HCT116 (cell line): ENCODE measurements around the gene PPY. TPM values are rescaled to one million over a fixed set of nuclear protein-coding genes. Genes with fewer than 3 reads are reported as not detected.

Source experiments
- ATAC-seq: fragments of 200-7000 bp; cut with Tn5 transposase; 2 replicates; pipeline ENCODE4 v1.9.1; 2020; ENCODE audit warnings: mild to moderate bottlenecking, moderate library complexity
- BruUV-seq: library from RNA; stranded (reverse); fragments of 400-500 nt; replicated peaks from 2 replicates; lab custom pipeline; 2021; lab: Mats Ljungman, UMichigan
- CTCF ChIA-PET: fragments of 300-600 bp; sonication (Branson Sonifier 250); formaldehyde crosslinking; loops from one replicate; lab custom pipeline; 2021; ENCODE audit warnings: antibody characterized with exemption; lab: Charles Lee
- POLR2A ChIA-PET: fragments of 300-600, 350-600 bp; sonication (Branson Sonifier 250); formaldehyde crosslinking; loops from one replicate; lab custom pipeline; 2021; ENCODE audit warnings: antibody characterized with exemption; lab: Charles Lee
- RAD21 ChIA-PET, 2 experiments: fragments of 300-600 bp; sonication (Branson Sonifier 250); formaldehyde crosslinking; loops; one replicate each; lab custom pipeline; 2023; ENCODE audit warnings: low total read pairs in 2 of 2; ENCODE audit not compliant: uncharacterized antibody in 2 of 2, unreplicated experiment in 2 of 2, low non-redundant PET in 1 of 2; lab: Charles Lee
- DNase-seq: peaks from one replicate; pipeline ENCODE4 v3.0.0-alpha.2; 2010; ENCODE audit warnings: low read depth, low spot score
- H2AFZ ChIP-seq: fragments of 200-600 bp; shearing (Covaris generic), sonication (generic); 2 replicates; pipeline ENCODE4 v1.6.1; 2017; ENCODE audit warnings: low read depth, mixed run types, mixed read lengths, antibody characterized with exemption, low read length; ENCODE audit not compliant: poor library complexity, severe bottlenecking
- H3K27ac ChIP-seq: 2 replicates; pipeline ENCODE4 v1.5.1; 2012; ENCODE audit warnings: low read depth, low read length
- H3K27me3 ChIP-seq: fragments of 200-600 bp; sonication (generic); 2 replicates; pipeline ENCODE4 v1.6.1; 2016; ENCODE audit warnings: mixed run types, low read length, mixed read lengths; ENCODE audit not compliant: insufficient read depth
- H3K36me3 ChIP-seq, 2 experiments: fragments of 200-500 bp in 1 of 2; fragments of 200-600 bp in 1 of 2; sonication (Bioruptor generic) in 1 of 2; sonication (generic) in 1 of 2; 2 replicates each; pipeline versions ENCODE4 v1.5.1 to v1.6.1; 2014 to 2016; ENCODE audit warnings: low read length in 2 of 2, inconsistent platforms in 1 of 2, mixed read lengths in 1 of 2, mixed run types in 1 of 2; ENCODE audit not compliant: insufficient read depth in 2 of 2, control insufficient read depth in 1 of 2
- H3K4me1 ChIP-seq, 2 experiments: fragments of 200-600 bp in 1 of 2; sonication (generic) in 1 of 2; 2 replicates each; pipeline versions ENCODE4 v1.5.1 to v1.6.1; 2012 to 2017; ENCODE audit warnings: low read length in 2 of 2, inconsistent platforms in 1 of 2, mild to moderate bottlenecking in 1 of 2, mixed read lengths in 1 of 2, mixed run types in 1 of 2, moderate library complexity in 1 of 2; ENCODE audit not compliant: insufficient read depth in 2 of 2, control insufficient read depth in 1 of 2
- H3K4me2 ChIP-seq: fragments of 200-600 bp; sonication (generic); 2 replicates; pipeline ENCODE4 v1.6.1; 2017; ENCODE audit warnings: mixed run types, low read length, mixed read lengths
- H3K4me3 ChIP-seq, 2 experiments: fragments of 200-600 bp in 1 of 2; sonication (generic) in 1 of 2; replicated peaks in 1 of 2; 2 replicates each; pipeline ENCODE4 v1.5.1; 2011 to 2016; ENCODE audit warnings: low read length in 2 of 2, control low read depth in 1 of 2, low read depth in 1 of 2, mild to moderate bottlenecking in 1 of 2, mixed read lengths in 1 of 2, mixed run types in 1 of 2
- H3K79me2 ChIP-seq: fragments of 200-600 bp; sonication (generic); 2 replicates; pipeline ENCODE4 v1.6.1; 2017; ENCODE audit warnings: mild to moderate bottlenecking, mixed run types, low read length, moderate library complexity, mixed read lengths; ENCODE audit not compliant: insufficient read depth
- H3K9ac ChIP-seq: fragments of 200-600 bp; sonication (generic); 2 replicates; pipeline ENCODE4 v1.6.1; 2016; ENCODE audit warnings: low read length, mixed read lengths
- H3K9me2 ChIP-seq: fragments of 200-600 bp; sonication (generic), shearing (Covaris generic); 2 replicates; pipeline ENCODE4 v1.6.1; 2017; ENCODE audit warnings: mixed run types, mild to moderate bottlenecking, moderate library complexity; ENCODE audit not compliant: insufficient read depth
- H3K9me3 ChIP-seq, 2 experiments: fragments of 200-500 bp in 1 of 2; fragments of 200-600 bp in 1 of 2; sonication (Bioruptor generic) in 1 of 2; sonication (generic) in 1 of 2; 2 replicates each; pipeline ENCODE4 v1.6.1; 2014 to 2017; ENCODE audit warnings: low read length in 2 of 2, mixed read lengths in 2 of 2, inconsistent platforms in 1 of 2, low read depth in 1 of 2, mild to moderate bottlenecking in 1 of 2, mixed run types in 1 of 2, moderate library complexity in 1 of 2; ENCODE audit not compliant: control insufficient read depth in 1 of 2, insufficient read depth in 1 of 2
- H4K20me1 ChIP-seq: fragments of 200-600 bp; sonication (generic), shearing (Covaris generic); 2 replicates; pipeline ENCODE4 v1.6.1; 2017; ENCODE audit warnings: mixed run types, mild to moderate bottlenecking, moderate library complexity; ENCODE audit not compliant: insufficient read depth
- ATF3 ChIP-seq: IDR thresholded peaks from 2 replicates; pipeline ENCODE4 v1.6.1; 2012
- CEBPB ChIP-seq: IDR thresholded peaks from 2 replicates; pipeline ENCODE4 v1.6.1; 2012; ENCODE audit warnings: low read depth
- EGR1 ChIP-seq: IDR thresholded peaks from 2 replicates; pipeline ENCODE4 v1.6.1; 2012; ENCODE audit warnings: low read depth
- ELF1 ChIP-seq: IDR thresholded peaks from 2 replicates; pipeline ENCODE4 v1.6.1; 2012; ENCODE audit warnings: low read depth, borderline replicate concordance
- EZH2 ChIP-seq: fragments of 200-600 bp; sonication (generic); IDR thresholded peaks from 2 replicates; pipeline ENCODE4 v1.6.1; 2017; ENCODE audit warnings: antibody characterized with exemption, mixed run types
- EZH2phosphoT487 ChIP-seq: fragments of 200-600 bp; IDR thresholded peaks from 2 replicates; pipeline ENCODE4 v1.6.1; 2018; ENCODE audit warnings: antibody characterized with exemption, borderline replicate concordance
- JUND ChIP-seq: IDR thresholded peaks from 2 replicates; pipeline ENCODE4 v1.6.1; 2012
- MAX ChIP-seq: IDR thresholded peaks from 2 replicates; pipeline ENCODE4 v1.6.1; 2012
- POLR2AphosphoS5 ChIP-seq: IDR thresholded peaks from 2 replicates; pipeline ENCODE4 v1.6.1; 2011; ENCODE audit warnings: mild to moderate bottlenecking, low read depth, low read length, moderate library complexity
- SIN3A ChIP-seq: IDR thresholded peaks from 2 replicates; pipeline ENCODE4 v1.6.1; 2012; ENCODE audit warnings: low read depth
- SP1 ChIP-seq: IDR thresholded peaks from 2 replicates; pipeline ENCODE4 v1.6.1; 2012; ENCODE audit warnings: low read depth
- TCF7L2 ChIP-seq: IDR thresholded peaks from 2 replicates; pipeline ENCODE4 v1.7.0; 2011; ENCODE audit warnings: borderline replicate concordance, inconsistent platforms; ENCODE audit not compliant: insufficient read depth, insufficient read length; ENCODE audit errors: extremely low read depth
- YY1 ChIP-seq: IDR thresholded peaks from 2 replicates; pipeline ENCODE4 v1.6.1; 2011; ENCODE audit warnings: low read length, low read depth, moderate library complexity, mild to moderate bottlenecking; ENCODE audit not compliant: insufficient replicate concordance; ENCODE audit errors: extremely low read depth
- ZBTB33 ChIP-seq: IDR thresholded peaks from 2 replicates; pipeline ENCODE4 v1.6.1; 2011; ENCODE audit warnings: mild to moderate bottlenecking, low read length, moderate library complexity; ENCODE audit not compliant: insufficient replicate concordance; ENCODE audit errors: extremely low read depth
- ZFX ChIP-seq: fragments of 450-650 bp; IDR thresholded peaks from 2 replicates; pipeline ENCODE4 v1.6.1; 2017
- ZNF274 ChIP-seq: fragments of 200-500 bp; sonication (Bioruptor generic); IDR thresholded peaks from 2 replicates; pipeline ENCODE4 v1.6.1; 2014; ENCODE audit warnings: mild to moderate bottlenecking, low read depth, low read length, inconsistent platforms
- intact Hi-C: fragments of 100-400 bp; cut with micrococcal nuclease; formaldehyde crosslinking; loops from 2 replicates; pipeline ENCODE4 v1.10.0; 2022
- total RNA-seq: library from RNA; stranded (reverse); gene quantifications from one replicate; pipeline ENCODE4 v1.2.1, GENCODE V29; 2021; ENCODE audit not compliant: unreplicated experiment

Gene PPY
- total RNA-seq, 1 experiment from 2014 or later = not detected

DNA sequence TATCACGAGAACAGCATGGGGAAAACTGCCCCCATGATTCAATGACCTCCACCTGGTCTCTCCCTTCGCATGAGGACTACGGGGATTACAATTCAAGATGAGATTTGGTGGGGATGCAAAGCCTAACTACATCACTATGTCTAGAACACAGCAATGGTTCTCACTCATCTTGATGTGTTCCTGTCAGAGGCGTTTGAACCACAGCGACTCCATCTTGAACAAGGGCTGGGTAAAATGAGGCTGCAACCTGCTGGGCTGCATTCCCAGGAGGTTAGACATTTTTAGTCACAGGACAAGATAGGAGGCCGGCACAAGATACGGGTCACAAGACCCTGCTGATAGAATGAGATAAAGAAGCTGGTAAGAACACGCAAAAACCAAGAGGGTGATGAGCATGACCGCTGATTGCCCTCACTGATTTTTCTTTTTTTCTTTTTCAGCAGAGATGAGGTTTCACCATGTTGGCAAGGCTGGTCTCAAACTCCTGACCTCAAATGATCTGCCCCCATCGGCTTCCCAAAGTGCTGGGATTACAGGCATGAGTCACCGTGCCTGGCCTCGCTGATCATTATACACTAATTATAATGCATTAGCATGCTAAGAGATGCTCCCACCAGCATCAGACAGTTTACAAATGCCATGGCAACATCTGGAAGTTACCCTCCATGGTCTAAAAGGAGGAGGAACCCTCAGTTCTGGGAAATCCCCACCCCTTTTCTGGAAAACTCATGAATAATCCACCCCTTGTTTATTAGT lies 3.0 kb upstream of the PPY start:
- BruUV-seq = no TSS peak
- H3K36me3 ChIP-seq = no peaks in the 10 kb centered on the region
- H2AFZ ChIP-seq = peak overlapping the region; percentile 61
- ChIA-PET CTCF (interaction anchor here (1.4 to 2.7 kb wide), 4 partner anchors 47 to 223 kb away, joined by 3 to 40 read pairs (median 12); no protein-coding TSS in a partner anchor), POLR2A (no interaction called here), RAD21 (no interaction called here)
- H3K4me1 ChIP-seq = peaks cover 2 to 25% of the 10 kb centered on the region in 2 experiments; a peak in 3 of 4 replicates
- DNase-seq (no peak), ATAC-seq (no peak)
- H3K4me2 ChIP-seq = no peak overlapping the region
- no peak overlapping the region for H3K9ac ChIP-seq
- intact Hi-C loops = no loop called here
- H4K20me1 ChIP-seq = no peaks in the 10 kb centered on the region
- no peaks in the 10 kb centered on the region for H3K79me2 ChIP-seq
- H3K4me3 ChIP-seq = no peak overlapping the region
- no peaks in the 10 kb centered on the region for H3K27me3 ChIP-seq
- no peak overlapping the region for H3K27ac ChIP-seq
- TF ChIP-seq JUND (no peak), CEBPB (no peak), POLR2AphosphoS5 (no peak), ATF3 (no peak), SIN3A (no peak), TCF7L2 (no peak), ZNF274 (no peak), EZH2 (no peak), YY1 (no peak), SP1 (no peak), EGR1 (no peak), MAX (no peak), EZH2phosphoT487 (no peak), ZFX (no peak), ELF1 (no peak), ZBTB33 (no peak)
- no peaks in the 10 kb centered on the region for H3K9me3 ChIP-seq
- no peaks in the 10 kb centered on the region for H3K9me2 ChIP-seq
